GM19455 (cell line): ENCODE data around the gene NEMP1.
"Not testable (repeated sequence)": the region's sequence is repeated elsewhere in the genome, so short reads cannot be mapped to it uniquely, and the experiment has no call there.

Experiments
- ATAC-seq: cut with Tn5 transposase; IDR thresholded peaks from one replicate; pipeline ENCODE4 v1.9.1; 2021; ENCODE audit not compliant: unreplicated experiment

NEMP1 gene

GRCh38 chr12:57078519-57079404 lies at the start of gene NEMP1:
Gene NEMP1 (minus strand): TSS chr12:57078791. CDS start chr12:57078745, 46 bp downstream.
- ATAC-seq = peak; percentile 98

DNA sequence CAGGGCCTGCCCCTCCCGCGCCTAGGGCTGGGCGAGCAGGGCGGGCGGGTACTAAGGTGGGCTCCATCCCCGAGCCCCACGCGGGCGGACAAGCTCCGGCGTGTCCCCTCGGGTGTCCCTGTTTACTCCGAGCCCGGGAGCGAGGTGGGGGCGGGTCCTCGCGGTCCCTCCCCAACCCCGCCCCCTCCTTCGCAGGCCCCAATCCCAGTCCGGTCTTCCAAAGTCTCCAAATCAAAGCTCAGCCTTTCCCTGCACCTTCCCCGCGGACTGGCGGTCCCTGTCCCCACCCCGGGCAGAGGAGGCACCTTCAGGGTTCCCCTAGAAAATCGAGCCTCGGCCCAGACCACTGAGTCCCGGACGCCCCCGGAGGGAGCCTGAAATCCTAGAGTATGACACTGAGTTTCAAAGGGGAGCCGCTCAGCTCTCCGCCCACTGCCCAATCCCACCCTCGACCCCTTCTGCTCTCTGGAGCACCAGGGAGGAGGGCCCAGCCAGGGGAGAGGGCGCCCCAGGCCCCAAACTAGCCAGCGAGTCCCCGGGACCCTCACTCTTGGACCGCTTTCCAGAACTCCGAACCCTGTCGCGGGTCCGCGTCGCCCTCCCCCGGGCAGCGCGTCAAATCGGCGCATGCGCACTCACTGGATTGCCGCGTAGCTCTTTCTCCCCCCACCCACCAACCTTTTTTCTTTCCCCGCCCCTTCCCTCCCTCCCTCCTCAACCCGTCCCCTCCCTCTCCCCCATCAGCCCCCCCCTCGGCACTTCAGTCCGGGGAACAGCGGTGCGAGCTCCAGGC lies 49.3 kb upstream of the NEMP1 start, which contains the start of gene LRP1:
TSS of gene LRP1 (plus strand) at position 758 of the 793 bp plus-strand sequence. CDS start 482 bp downstream, outside the sequence.
- ATAC-seq = no peak

- no peak for ATAC-seq
Observed at GRCh38 chr12:57127101-57127725, 48.6 kb upstream of the NEMP1 start.

GRCh38 chr12:57126561-57126960 lies 48.0 kb upstream of the NEMP1 start:
- ATAC-seq = no peak

DNA sequence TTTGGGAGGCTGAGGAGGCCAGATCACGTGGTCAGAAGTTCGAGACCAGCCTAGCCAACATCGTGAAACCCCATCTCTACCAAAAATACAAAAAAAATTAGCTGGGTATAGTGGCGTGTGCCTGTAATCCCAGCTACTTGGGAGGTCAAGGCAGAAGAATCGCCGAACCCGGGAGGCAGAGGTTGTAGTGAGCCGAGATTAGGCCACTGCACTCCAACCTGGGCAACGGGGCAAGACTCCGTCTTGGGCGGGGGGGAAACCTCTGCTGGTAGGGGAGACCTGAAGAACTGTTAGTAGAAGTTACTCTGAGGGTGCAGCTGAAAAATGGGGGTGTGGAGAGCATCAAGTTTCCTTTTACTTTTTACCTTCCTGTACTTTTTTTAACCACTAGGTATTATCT lies 47.5 kb upstream of the NEMP1 start:
- no peak for ATAC-seq

DNA sequence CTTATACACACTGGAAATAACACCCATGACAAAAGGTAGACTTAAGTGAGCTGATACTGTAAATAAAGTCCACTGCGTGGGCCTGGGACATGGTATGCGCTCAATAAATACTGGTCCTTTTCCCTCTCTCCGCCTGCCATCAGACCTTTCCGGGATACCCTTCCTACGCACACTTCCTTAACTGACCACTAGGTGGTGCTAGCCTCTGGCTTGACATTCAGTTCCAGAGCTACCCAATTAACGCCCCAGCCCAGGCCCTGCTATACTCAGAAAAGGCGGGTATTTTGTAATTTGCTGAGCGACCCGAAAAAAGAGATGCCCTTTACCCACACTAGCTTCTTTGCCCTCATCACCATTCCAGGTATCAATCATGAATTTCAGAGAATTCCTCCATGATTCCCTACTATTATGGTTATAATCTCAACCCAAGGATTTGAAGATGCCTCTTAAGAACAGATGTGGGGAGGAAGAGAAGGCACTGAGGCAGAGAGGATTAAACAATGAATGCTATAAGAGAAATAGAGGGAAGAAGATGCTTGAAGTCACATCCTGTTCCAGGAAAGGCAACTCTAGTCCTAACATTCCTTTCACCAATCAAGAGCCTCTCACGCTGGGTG lies 45.8 kb upstream of the NEMP1 start:
- no peak for ATAC-seq

DNA sequence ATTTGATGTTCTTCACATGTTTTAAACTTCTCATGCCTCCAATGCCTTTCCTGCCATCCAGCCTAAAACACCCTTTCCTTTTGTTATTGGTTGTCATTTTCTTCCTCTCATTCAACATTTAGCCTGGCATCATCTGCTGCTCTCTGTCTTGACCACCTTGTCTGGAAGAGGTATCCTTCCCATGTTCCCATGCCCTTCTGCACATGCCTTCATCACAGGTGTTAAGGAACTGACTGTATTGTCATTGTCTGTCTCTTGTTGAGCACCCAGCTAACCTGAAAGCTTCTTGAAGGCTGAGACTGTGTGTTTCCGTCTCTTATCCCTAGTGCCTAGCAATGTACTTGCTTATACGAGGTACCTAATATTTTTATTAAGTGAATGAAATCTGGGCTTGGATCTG lies 45.2 kb upstream of the NEMP1 start:
- no peak for ATAC-seq

GRCh38 chr12:57120718-57121117 lies 42.1 kb upstream of the NEMP1 start:
- not testable (repeated sequence) for ATAC-seq

GRCh38 chr12:57119294-57120085 lies 40.9 kb upstream of the NEMP1 start:
- ATAC-seq = no peak

DNA sequence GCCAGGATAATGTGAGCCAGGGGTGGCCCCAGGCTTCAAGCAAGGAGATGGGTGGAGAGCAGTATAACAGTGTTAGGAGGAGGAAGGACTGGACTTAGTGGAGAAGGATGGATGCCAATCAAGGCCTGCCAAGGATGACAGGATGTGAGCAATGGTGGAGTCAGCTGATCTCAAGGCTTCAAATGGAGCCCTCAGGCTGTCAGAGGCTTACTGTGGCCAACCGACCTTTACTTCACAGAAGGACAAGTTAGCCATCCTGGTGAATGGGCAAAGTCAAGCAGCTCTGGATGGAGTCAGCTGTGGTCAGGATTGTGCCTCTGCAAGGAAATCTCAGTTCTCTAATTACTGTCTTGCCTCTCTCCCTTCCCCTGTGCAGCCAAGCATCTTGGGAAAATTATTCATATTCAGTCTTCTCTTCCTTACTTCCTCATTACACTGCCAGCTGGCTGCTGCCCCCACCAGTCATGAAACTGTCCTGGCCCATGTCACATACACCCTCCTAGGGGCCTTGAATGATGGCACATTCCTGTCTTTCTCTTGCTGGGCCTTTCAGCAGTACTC lies 40.2 kb upstream of the NEMP1 start:
- ATAC-seq = no peak

DNA sequence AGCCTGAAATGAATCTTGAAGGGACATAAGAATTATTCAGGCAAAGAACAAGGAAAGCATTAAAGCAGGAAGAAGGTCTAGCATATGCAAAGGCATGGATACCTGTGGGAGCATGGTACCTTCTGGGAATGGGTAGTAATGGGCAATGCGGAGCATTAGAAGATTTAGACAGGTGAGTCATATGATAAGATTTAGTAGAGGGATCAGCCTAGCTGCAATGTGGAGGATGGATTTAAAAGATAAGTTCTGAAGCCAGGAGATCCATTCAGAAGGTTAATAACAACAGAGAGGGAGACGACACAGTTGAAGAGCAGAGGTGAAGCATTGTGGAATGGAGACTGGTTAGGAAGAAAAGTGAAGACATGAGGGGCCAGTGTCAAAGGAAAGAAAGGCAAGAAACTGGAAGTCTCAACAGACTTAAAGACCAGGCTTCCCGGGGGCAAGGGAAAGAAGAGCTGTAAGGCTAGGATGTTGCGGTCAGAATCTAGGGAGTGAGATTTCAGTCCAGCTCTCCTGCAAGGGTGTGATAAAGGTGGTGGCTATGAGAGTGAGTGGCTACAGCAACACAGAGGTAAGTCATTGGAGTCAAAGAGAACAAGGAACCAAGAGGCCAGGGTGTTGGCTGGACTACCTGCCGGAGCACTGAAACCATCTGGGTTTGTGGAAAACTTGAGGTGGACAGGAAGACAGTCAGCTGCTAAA lies 38.1 kb upstream of the NEMP1 start:
- ATAC-seq = no peak

- ATAC-seq = peak; percentile 57
Observed at GRCh38 chr12:57112492-57113294, 34.1 kb upstream of the NEMP1 start.

- peak; percentile 61 for ATAC-seq
Observed at GRCh38 chr12:57111031-57111734, 32.6 kb upstream of the NEMP1 start, which contains the start of gene STAT6. Gene STAT6 (minus strand): TSS chr12:57111362. CDS start chr12:57108278, 3,084 bp downstream.

GRCh38 chr12:57110104-57111030 lies 31.8 kb upstream of the NEMP1 start:
- ATAC-seq = no peak

- ATAC-seq = no peak
Observed at GRCh38 chr12:57109207-57110103, 30.9 kb upstream of the NEMP1 start.
